Measurements from ENCODE around the gene GPR153.

The GPR153 gene

DNA sequence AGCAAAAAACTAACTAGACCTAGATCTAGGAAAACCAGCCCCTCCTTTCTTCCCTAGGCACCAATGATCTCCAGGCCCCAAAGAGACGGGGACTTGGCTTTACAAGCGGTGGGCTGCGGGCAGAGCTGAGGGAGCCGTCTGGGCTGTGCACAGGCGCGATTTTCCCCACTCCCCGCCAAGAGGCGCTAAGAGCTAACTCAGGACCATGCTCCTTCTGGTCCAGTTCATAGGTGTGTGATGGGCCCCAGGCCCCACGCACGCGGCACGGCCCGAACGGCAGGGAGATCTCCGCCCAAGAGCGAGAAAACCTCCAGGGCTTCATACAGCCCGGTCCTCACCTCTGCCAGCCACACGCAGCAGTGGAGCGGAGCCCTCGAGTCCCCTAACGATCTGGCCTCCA is 7.5 kb upstream of the GPR153 start:
- DNase-seq = no peak

DNA sequence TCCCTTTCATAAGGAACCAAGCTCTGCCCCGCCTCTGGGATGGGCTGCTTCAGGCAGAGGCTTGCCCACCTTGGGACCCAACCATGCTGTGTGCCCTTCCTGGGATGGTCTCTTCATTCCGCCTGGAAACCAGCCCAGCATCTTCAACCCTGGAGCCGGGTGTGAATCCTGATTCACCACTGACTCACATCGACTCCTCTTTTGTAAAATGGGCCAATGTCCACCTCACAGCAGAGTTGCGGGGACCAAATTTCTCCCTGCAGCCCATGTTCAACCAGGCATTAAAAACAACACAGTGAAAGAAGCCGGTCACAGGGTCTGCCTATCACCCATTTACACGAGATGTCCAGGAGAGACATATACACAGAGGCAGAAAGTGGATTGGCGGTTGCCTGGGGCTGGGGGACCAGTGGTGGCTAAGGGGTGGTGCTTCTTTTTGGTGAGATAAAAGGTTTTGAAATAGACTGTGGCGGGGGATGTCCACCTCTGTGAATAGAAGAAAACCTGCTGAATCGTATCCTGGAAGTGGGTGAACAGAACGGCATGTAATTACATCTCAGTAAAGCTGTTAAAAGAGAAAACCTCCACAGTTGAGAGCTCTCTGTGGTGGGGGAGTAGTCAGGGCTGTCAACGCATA is 6.9 kb upstream of the GPR153 start:
- DNase-seq = peak; percentile 30

DNA sequence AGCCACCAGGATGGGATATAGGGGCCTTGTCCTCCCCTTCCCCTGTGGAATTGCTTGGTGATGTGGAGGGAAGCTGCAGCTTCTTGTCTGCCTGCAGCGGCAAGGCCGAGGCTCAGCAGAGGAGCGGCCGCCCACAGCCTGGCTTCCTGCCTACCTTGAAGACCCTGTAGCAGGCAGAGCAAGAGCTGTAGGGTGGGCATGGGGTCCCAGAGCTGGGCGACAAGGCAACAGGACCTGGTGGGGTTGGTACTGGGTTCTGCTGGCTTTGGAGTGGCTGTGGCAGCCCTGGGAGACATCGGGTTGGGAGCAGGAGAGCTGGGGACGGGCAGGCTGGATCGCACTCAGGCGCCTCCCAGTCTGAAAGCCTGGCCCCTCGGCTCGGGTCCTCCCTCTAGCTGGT is 5.7 kb upstream of the GPR153 start:
- DNase-seq = no peak

DNA sequence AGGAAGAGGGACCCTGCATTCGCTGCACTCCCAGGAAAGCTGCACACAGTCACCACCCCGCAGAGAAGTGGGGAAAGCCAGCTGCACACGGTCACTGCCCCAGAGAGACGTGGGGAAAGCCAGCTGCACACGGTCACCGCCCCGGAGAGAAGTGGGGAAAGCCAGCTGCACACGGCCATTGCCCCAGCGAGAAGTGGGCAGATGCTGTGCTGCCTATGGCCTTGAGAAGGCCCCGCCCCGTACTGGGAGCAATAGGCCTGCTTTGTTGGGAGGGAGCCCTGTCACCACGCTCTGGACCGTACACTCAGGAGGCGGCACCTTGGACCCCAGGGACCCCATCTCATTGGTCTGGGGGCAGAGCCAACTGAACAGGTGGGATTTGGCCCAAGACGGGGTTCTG is 4.3 kb upstream of the GPR153 start:
- no peak for DNase-seq

DNA sequence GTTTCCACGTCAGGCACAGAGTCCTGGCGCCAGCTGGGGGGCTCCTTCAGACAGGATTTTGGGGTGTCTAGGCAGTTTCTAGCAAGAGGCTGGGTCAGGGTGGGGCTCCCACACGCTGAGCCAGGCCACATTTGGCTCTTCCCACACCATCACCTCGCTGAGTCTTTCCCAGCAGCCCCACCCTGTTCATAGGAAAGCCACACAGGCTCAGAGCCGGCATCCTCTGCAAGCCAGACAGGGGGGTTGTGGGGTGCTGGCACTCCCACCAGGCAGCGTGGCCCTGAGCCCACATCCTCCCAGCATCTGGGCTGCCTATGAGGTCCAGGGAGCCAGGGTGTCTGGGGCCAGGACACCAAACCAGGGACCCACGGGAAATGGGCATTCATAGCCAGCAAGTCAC is 2.8 kb upstream of the GPR153 start:
- no peak for DNase-seq

DNA sequence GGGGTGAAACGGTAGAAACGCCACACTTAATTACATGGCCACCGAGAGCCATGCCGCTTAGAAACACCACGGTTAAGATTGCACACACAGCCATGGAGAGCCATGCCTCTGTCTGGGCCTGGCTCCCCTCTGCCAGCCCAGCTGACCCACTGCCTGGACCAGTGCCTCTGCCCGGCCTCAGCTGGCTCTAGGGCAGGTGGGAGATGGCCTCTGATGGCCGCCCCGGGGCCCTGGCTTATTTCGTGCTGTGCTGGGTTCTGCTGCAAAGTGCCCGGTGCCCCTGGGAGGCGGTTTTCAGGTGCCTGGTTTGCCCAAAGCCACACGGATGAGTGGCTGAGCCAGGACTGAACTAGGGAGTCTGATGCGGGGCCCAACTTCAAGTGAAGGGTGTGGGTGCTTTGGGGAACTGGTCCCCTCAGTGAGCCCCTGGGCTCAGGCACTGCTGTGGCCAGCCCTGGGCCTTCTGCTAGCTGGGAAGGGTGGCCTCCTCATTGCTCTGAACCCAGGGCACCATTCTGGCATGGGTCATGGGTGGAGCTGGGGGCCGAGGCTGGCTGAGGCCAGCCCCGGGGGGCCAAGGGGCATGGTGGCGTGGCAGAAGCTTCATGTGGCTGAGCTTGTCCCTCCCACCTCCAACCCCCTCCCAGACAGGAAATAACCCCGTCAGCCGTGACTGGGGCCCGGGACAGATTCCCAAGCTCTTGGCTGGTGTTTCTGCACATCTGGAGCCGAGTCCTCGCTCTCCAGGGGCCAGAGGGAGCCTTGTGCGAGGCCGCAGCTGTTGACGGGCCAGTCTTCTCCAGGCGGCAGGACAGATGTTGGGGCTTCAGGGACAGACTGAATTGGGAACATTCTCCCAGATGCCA is 1.9 kb upstream of the GPR153 start:
- no peak for DNase-seq

DNA sequence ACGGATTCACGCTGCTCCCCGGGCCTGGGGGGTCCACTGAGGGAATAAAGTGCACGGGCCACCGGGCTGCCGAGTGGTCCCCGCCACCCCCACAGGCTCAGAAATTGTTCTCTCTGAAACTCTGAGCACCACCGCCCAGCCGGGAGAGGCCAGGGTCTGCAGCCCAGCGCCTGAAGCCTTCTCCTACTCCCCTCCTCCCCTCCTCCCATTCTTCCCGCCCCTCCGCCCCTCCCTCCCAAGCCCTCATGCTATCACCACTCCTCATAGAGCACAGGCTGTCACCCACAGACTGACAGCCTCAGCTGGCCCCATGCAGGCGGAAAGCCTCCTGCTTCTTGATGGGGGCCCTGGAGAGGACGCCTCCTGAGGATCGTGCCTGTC is 707 bp upstream of the GPR153 start:
- no peak for DNase-seq

DNA sequence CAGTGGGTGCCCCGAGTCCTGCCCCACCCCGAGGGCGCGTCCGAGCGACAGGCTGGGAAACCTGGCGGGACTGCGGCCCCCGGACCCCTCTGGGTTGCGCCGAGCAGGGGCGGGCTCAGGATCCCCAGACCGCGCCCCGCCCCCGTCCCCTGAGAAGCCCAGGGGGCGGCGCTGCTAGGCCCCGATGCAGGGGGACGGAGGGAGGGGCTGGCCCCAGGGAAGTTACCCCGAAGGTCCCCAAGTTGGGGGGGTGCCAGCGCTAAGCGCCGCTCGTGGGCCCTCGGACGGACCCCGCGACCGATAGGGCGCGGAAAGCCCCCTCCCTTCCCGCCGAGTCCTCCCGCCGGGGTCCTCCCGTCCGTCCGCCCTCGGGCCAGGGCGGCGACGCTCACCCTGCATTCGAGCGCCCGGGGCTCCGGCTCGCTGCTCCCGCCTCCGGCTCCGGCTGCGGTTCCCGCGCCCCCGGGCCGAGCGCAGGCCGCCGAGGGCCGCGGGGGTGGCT is 414 bp downstream of the GPR153 start:
- DNase-seq = peak; percentile 45

DNA sequence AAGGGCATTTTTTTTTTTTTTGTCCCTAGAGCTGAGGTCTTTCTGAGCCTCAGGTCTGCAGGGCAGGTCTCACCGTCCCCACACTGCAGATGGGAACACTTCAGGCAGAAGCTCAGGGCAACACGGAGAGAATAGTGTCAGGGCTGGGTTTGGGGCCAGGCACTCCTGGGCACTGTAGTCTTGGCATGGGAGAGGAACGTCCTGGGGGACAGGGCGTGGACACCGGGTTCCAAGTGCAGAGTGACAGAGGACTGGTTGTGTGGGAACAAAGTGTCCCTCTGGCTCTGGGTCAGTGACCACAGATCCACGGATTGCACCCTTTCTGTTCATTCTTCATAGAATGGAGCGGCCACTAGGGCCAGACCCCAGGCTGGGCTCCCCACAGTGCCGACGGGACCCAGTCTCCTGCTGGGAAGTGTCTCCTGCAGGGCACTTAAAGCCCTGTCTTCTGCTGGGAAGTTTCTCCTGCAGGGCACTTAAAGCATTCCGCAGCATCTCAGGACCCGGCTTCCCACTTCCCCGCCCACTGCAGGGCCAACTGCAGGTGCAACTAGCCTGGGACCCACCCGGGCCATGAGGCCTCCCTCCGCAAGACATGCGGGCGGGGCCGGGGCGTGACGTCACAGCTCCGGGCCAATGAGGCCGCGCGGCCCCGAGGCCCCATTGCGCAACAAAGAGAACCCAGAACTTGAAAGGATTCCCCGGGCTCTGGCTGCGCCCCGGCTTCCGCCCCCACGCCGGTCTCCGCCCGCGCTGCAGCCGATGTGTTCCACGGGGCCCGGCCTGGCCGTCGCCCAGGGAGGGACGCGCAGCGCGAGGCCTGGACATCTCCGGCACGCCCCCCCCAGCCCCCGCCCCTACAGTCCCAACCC is 1.2 kb downstream of the GPR153 start:
- DNase-seq = peak; percentile 85

DNA sequence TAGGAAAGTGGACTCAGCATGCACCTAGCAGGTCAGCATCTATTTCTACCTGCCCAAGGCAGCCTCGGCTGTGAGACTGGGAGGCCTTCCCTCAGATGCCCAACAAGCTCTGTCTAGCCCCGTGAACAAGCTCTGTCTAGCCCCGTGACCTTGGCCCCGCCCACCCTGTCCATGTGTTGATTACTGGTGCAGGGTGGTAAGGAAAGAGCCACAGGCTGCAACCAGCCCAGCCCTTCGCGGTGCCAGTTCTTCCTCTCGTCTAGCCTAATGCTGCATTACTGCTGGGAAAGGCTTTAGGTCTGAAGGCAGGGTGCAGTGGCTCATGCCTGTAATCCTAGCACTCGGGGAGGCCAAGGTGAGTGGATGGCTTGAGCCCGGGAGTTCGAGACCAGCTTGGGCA is 2.2 kb downstream of the GPR153 start:
- no peak for DNase-seq

DNA sequence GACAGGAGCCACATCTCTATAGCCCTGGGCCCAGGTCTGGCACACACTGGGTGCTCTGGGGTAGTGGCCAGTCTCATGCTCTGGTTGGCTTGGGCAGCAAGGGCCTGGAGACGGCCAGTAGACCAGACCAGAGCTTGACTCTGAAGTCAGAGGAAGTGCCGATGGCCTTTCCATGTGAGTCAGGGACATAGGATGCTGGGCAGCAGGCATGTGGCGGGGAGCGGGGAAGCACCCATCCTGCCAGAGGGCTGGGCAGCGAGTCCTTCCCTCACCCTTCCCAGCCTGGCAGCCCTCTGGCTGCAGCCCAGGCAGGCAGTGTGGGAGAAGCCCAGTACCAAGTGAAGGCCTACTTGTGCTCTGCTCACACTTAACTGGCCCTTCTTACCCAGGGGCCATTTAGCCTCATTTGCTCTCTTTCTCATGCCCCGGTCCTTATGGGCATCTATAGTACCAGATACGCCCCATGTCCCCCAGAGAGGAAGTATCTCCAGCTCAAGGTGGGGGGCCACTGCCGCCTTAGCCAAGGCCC is 3.3 kb downstream of the GPR153 start:
- DNase-seq = peak; percentile 54

DNA sequence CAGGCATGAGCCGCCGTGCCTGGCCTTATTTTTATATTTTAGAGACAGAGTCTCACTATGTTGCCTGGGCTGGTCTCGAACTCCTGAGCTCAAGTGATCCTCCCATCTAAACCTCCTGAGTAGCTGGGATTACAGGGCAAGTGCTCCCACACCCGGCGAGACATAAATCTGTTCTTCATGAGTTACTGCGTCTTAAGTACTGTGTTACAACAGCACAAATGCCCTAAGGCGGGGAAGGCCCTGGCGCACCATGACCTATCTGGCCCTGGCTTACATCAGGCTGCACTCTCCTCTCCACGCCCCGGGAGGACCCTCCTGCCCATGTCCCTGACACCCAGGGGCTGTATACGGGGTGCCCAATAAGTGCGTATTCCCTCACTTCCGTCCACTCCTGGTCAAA is 4.3 kb downstream of the GPR153 start:
- DNase-seq = no peak

DNA sequence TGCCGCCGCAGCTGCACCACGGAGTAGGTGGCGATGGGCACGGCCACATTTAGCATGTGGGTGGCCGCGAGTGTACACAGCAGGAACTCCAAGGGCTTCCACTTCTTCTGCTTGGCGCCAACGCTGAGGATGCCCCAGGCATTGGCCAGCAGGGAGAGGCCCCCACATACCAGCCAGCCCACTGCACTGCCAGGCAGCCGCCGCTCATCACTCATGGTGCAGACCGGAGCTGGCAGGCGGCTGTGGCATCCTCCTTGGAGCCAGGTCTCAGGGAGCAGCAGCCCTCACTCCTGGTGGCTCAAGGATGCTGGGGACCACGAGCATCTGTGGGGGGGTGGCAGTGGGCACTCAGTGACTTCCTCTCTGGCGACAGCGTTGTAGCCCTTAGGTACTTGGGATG is 6.2 kb downstream of the GPR153 start:
- no peak for DNase-seq

DNA sequence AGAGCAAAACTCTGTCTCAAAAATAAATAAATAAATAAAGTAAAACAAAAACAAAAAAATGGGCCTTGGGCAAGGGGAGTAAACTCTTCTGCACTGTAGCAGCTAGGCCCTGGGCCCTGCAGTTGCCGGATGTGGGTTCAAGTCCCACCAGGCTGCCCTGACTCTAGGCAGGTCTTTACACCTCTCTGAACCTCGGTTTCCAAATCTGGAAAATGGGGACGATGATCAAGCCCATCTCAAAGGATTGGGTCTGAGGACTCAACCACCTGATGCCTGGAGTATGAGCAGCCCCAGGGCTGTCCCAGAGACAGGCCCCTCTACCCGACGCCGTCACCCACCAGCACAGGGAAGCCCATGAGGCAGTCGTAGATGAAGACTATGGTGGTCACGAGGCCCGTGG is 7.5 kb downstream of the GPR153 start:
- DNase-seq = no peak

DNA sequence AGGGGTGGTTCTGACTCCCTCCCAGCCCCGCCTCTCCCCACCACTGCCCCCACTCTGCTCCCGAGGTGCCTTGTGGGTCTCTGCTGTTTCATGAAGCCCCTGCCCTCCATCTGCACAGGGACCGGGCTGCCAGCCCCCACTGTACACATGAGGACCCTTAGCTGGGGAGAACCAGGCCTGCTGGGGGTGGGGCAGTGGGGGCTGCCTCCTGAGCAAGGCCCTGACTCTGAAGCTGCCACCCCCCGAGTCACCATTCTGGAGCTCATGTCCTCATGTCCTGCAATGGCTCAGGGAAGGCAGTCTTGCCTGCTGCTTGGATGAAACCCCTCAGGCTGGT is 8.6 kb downstream of the GPR153 start:
- no peak for DNase-seq

DNA sequence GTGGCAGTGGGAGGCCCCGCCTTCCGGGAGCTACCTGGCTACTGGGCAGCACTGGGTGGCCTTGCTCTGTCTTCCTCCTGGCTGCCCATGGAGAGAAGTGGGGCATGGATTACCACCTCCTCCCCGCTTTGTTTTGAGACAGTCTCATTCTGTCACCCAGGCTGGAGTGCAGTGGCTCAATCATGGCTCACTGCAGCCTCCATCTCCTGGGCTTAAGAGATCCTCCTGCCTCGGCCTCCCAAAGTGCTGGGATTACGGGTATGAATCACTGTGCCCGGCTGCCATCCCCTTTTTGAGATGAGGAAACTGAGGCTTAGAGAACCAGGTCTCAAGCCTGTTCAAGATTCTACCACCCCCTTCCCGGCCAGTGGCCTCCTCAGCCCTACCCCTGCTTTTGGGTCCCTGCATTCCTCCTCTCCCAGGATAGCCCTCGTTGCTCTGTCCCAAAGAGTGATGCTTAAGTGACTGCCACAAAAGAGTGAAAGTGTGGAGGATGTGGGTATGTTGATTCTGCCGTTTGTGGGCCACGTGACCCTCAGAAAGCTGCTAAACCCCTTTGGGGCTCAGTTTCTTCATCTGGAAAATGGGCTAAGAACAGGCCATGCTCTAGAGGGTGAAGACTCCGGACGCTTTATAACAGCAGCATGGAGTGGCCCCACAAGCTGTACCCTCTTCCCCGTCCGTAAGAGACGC is 9.1 kb downstream of the GPR153 start:
- DNase-seq = no peak

DNA sequence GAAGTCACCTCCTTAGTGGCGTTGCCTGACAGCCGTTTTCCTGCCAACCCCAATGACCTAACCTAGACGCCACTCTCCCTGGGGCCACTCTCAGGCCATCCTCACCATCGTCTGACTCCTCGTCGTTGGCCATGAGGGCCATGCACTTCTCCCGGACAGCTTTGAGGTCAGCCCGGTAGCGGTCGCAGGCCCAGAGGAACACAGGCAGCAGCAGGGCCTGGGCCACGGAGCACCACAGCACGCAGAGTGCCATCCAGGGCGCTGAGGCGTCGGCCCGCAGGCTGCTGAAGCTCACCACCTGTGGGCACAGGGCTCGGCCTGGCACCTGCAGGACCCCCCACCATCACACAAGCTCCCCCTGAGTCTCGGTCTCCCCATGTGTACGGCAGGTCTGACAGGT is 9.7 kb downstream of the GPR153 start:
- no peak for DNase-seq

DNA sequence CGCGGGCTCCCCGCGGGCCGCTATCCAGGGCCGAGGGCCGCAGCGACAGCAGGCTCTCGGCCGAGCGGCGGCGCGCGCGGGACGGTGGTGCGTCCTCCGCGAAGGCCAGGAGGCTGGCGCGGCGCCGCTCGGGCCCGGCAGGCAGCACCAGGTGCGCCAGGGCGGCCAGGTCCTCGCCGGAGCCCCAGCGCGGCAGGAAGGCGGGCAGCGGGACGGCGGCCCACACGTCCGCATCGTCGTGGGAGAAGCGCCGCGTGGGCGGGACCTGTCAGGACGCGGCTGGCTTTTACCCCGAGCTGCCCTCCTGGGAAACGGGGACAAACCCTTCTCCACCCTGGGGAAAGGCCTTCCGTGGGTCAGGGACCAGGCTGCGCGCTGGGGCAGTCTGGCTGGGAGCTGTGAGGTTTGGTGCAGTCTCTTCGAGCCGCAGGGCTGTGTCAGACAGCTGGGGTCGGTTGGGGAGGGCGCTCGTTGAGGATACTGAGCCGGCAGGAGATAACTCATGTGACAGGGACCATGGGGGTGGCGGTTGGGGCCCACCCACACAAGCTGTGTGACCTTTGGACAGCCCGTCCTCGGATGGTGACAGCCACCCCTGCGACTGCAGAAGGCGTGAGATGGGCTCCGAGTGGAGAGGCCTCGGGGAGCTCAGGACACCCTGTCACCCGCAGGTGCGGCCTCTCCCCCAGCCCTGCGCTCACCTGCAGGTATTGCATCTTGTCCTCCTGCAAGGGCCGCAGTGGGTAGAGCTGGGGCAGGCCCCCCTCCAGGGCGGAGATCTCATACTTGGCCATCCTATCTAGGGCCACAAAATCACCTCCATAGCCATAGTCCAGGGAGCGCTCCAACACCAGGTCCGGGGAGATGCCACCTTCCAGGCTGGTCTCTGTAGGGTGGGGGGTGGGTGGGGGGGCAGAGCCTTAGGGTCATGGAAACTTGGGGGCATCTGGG is 10.9 kb downstream of the GPR153 start:
- DNase-seq = no peak

DNA sequence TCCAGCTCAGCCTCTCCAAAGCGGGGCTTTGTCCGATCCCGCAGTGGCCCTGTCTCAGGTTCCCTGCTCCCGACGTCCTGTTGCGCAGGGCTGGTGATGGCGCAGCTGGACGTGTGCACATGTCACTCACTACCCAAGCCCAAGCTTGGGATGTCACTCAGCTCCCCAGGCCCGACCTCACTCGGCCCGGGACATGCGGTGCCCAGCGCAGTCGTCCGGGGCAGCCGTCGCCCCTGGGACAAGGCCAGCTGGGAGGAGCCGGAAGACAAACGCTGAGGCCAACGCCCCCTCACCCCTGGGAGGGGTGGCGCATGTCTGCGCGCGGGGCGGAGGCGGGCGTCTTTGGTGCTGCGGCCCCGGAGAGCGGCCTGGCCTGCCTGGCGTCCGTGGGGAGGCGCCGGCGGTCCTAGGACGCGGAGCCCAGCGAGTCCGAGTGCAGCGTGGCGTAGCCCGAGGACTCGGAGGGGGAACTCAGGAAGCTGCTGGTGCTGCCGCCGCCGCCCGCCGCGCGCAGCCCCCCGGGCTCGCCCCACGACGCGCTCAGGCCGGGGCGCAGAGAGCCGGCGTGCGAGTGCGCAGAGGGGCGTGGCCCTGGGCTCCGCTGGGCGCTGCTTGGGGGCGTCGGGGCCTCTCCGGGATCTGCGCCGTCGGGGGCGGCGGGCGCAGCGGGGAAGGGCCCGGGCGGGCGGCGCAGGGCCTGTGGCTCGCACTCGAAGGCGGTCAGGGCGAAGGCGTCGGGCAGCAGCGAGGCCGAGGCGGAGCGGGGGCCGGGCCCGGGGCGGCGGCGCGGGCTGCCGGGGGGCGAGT is 11.8 kb downstream of the GPR153 start:
- DNase-seq = peak; percentile 37

DNA sequence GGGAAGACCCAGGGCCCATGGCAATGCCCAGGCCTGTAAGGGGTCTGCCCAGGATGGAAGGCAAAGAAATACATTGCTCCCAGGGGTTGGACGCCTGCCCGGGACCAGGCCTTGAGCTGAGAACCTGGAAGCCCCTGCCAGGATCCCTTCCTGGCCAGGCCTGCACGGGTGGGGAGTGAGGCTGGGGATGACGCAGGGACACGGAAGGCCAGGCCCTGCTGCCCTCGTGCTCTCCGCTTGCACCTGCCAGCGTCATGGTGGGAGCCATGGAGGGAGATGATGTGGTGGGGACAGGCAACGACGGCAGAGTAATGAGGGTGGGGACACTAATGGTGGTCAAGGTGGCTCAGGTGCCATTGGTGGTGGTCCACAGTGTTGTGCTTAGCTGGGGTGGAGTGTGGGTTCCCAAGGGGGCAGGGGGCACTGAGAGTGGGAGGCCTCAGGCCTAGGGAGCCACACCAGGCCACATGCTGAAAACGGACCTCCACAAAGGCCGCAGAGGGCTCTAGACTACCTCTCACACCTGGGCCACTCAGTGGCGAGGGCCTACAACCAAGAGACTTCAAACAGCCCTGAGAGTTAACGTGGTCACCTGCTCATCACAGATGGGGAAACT is 12.6 kb downstream of the GPR153 start:
- no peak for DNase-seq
